ENCODE measurements around the gene KIF21B.

The KIF21B gene

DNA sequence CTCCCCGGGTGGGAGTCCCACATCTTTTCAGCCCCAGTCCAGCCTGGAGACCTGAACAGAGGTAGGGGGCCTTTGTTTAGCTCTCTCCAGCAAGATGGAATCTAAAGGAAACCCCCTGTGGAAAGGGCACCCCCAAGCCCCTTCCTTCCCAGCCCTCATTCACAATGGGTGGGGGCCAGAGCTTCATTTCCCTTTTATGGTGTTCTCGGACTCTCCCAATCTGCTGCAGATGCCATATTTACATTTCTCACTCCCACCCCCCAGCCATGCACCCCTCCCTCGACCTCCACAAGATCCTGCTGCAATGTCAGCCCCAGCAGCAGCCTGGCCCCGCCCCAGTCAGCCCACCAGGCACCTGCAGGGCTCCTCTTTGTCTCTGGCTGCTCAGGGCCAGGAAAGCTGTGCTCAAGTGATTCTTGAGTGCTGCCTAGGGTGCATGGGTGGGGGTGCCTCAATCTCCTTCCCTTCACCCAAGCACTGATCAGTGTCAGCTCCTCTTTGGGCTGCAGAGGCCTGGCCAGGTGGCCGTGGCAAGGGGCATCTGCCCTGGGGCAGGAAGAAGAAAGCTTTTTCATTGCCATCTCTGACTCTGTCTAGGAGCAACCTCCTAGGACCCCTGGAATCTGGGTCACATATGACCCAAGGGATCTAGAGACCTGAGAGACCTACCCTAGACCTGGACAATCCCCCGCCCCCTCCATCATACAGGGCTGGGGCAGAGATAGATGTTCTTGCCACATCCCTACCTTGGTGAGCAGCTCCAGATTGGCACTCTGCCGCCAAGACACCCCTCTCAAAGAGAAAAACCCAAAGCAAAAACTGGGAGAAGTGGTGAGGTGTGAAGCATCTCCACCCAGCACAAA, 1.7 kb downstream of the KIF21B start:
- in situ Hi-C loops (cut with HindIII; ENCODE audit: low pct_unique_long_range_greater_than_20kb, low sequenced_read_pairs): no loop called here
- DNase-seq (ENCODE audit: low read depth in 1 of 2, low spot score in 1 of 2): no peak
- no peak for TF ChIP-seq JUND (IDR thresholded peaks at IDR 0.05; ENCODE audit: low read depth)

GRCh38 chr1:201020721-201021629, 2.5 kb downstream of the KIF21B start:
- in situ Hi-C loops (cut with HindIII; ENCODE audit: low pct_unique_long_range_greater_than_20kb, low sequenced_read_pairs): no loop called here
- no peak for TF ChIP-seq JUND (IDR thresholded peaks at IDR 0.05; ENCODE audit: low read depth)
- DNase-seq (ENCODE audit: low read depth in 1 of 2, low spot score in 1 of 2): no peak

GRCh38 chr1:201020040-201020591, 3.4 kb downstream of the KIF21B start:
- in situ Hi-C loops (cut with HindIII; ENCODE audit: low pct_unique_long_range_greater_than_20kb, low sequenced_read_pairs): no loop called here
- no peak for TF ChIP-seq JUND (IDR thresholded peaks at IDR 0.05; ENCODE audit: low read depth)
- DNase-seq (ENCODE audit: low read depth in 1 of 2, low spot score in 1 of 2): no peak

DNA sequence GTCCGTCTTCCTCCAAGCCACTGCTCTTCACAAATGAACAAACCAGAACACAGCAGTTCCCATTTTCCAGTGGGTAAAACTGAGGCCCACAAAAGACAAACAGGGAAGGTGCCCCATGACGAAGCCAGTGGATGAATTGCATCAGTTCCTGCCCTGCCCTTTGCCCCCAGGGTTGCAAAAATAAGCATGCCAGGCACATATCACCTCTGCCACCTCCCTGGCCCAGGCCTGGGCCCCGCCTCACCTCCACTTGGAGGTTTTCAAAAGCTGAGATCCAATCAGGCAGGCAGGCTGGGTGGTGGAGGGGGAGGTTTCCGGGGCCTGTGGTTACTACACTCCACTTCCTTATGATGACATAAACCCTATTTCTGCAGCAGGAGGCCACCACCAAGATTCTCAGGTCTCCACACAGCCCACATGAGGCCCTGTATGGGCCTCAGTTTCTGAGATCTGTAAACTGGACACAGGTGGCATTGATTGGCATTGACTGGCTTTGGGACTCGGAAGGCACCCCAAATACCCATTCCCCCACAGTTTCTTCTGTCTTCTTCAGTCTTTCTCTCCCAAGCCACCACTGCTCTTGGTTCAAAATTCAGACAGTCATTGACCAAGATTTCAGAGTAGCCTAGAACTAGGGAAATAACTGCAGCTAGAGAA, 4.1 kb downstream of the KIF21B start:
- in situ Hi-C loops (cut with HindIII; ENCODE audit: low pct_unique_long_range_greater_than_20kb, low sequenced_read_pairs): no loop called here
- TF ChIP-seq JUND (IDR thresholded peaks at IDR 0.05; ENCODE audit: low read depth): no peak
- DNase-seq (ENCODE audit: low read depth in 1 of 2, low spot score in 1 of 2): peak in 1 of 2 experiments; percentile 65

GRCh38 chr1:201017828-201018163, 5.7 kb downstream of the KIF21B start:
- DNase-seq (ENCODE audit: low read depth in 1 of 2, low spot score in 1 of 2): no peak
- in situ Hi-C loops (cut with HindIII; ENCODE audit: low pct_unique_long_range_greater_than_20kb, low sequenced_read_pairs): no loop called here
- TF ChIP-seq JUND (IDR thresholded peaks at IDR 0.05; ENCODE audit: low read depth): no peak

DNA sequence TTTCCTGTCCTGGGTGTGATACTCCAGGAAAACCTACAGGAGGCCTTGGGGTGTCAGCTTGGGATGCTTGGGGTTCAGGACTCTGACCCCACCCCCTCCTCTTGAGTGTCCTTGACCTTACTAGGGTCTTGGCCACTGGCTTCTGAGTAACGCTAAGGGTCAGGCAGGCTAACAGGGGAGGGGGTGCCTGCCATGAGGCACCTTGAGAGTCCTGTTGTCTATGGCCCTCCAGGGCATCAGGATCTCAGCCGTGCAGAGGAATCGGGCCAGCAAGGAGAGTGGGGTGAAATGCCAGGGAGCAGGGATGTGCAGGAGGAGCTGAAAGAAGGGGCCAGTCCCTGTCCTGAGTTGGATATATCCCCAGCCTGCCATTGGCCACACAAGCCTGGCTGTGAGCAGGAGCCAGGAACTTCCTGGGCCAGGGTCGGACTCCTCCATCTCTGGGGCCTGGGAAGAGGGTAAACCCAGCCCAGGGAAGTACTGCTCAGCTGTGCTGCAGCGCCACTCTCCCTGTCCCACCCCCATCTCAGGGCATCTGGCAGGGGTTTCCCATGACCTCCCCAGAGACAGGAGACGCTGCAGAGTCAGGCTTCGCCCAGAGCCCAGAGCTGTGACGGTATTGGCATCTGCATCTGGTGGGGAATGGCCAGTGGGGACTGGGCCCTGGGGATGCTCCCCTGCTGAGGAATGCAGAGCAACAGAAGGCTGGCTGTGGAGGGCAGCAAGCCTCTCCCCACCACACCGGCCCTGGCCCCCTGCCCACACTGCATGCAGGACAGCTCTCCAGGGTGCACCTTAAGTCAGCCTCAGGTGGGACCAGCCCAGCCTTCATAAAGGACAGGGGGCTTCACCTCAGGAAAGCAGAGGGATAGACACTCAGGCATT, 6.3 kb downstream of the KIF21B start:
- in situ Hi-C loops (cut with HindIII; ENCODE audit: low pct_unique_long_range_greater_than_20kb, low sequenced_read_pairs): no loop called here
- no peak for TF ChIP-seq JUND (IDR thresholded peaks at IDR 0.05; ENCODE audit: low read depth)
- DNase-seq (ENCODE audit: low read depth in 1 of 2, low spot score in 1 of 2): no peak

GRCh38 chr1:201016211-201016651, 7.3 kb downstream of the KIF21B start:
- in situ Hi-C loops (cut with HindIII; ENCODE audit: low pct_unique_long_range_greater_than_20kb, low sequenced_read_pairs): no loop called here
- no peak for DNase-seq (ENCODE audit: low read depth in 1 of 2, low spot score in 1 of 2)
- TF ChIP-seq JUND (IDR thresholded peaks at IDR 0.05; ENCODE audit: low read depth): no peak

GRCh38 chr1:201015551-201016091, 7.9 kb downstream of the KIF21B start:
- in situ Hi-C loops (cut with HindIII; ENCODE audit: low pct_unique_long_range_greater_than_20kb, low sequenced_read_pairs): no loop called here
- TF ChIP-seq JUND (IDR thresholded peaks at IDR 0.05; ENCODE audit: low read depth): no peak
- no peak for DNase-seq (ENCODE audit: low read depth in 1 of 2, low spot score in 1 of 2)

GRCh38 chr1:201014816-201015200, 8.7 kb downstream of the KIF21B start:
- TF ChIP-seq JUND (IDR thresholded peaks at IDR 0.05; ENCODE audit: low read depth): no peak
- no peak for DNase-seq (ENCODE audit: low read depth in 1 of 2, low spot score in 1 of 2)
- in situ Hi-C loops (cut with HindIII; ENCODE audit: low pct_unique_long_range_greater_than_20kb, low sequenced_read_pairs): no loop called here

DNA sequence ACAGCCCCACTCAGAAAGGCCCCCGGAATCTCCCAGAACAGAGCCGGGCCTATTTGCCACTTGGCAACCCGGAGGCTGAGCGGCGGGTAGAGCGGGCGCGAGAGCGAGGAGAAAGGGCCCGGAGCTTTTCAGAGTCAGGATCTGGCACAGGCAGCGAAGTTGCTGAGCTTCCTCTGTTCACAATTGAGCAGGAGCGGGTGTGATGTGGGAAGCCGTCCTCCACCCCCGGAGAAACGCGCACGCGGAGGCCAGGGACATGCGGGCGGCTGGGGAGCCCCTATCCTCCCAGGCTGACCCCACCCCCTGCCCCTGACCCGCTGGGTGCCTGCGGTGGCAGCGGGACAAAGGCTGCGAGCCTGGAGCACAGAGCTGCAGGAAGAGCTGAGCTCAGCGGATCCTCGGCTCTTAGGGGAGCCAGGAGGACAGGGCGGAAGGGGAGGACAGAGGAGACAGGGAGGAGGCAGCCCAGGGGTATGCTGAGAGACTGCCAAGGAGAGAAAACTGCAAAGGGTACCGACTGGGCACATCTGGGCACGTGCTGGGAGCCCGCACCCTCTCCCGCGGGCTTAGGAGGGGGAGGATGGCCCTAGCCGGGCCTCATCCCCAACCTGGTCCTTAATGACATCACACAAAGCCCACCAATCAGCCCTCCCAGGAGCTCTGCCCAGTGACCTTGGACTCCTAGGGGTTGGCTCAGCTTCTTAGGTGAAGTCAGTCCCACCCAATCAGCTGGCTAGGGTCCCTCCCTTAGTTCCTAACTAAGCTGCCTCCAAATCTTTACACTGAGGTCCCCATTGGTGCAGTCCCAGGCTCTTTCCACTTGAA, 9.3 kb downstream of the KIF21B start:
- in situ Hi-C loops (cut with HindIII; ENCODE audit: low pct_unique_long_range_greater_than_20kb, low sequenced_read_pairs): no loop called here
- TF ChIP-seq JUND (IDR thresholded peaks at IDR 0.05; ENCODE audit: low read depth): no peak
- DNase-seq (ENCODE audit: low read depth in 1 of 2, low spot score in 1 of 2): no peak
